Stimulated activated CD4-positive, alpha-beta T cell treated with anti-CD3 and anti-CD28 coated beads, Interleukin-1b, Interleukin-23, amount 100 ng/mL, for 1 hour (primary cell): ENCODE data around the gene PARD3B.

Experiments used
- DNase-seq, 2 donors: peaks; one replicate each; pipeline ENCODE4 v3.0.0-alpha.2; 2020; ENCODE audit warnings: low read depth in 2 of 2

The PARD3B gene

GRCh38 chr2:205610437-205610836, 1065.2 kb downstream of the PARD3B start:
- DNase-seq = no peak

GRCh38 chr2:205612636-205613035, 1067.4 kb downstream of the PARD3B start:
- DNase-seq = peak in 1 of 2 donors; percentile 1

GRCh38 chr2:205613970-205614559, 1068.8 kb downstream of the PARD3B start:
- DNase-seq = no peak

GRCh38 chr2:205614965-205615364, 1069.7 kb downstream of the PARD3B start:
- DNase-seq = no peak

- no peak for DNase-seq
Measured at GRCh38 chr2:205617905-205618304, 1072.6 kb downstream of the PARD3B start.

GRCh38 chr2:205619600-205619999, 1074.3 kb downstream of the PARD3B start:
- no peak for DNase-seq

- DNase-seq = no peak
Measured at GRCh38 chr2:205627085-205627484, 1081.8 kb downstream of the PARD3B start.

GRCh38 chr2:205628422-205628821, 1083.1 kb downstream of the PARD3B start:
- no peak for DNase-seq

GRCh38 chr2:205629091-205629776, 1084.0 kb downstream of the PARD3B start:
- no peak for DNase-seq

GRCh38 chr2:205633994-205634393, 1088.7 kb downstream of the PARD3B start:
- DNase-seq = no peak

GRCh38 chr2:205636549-205637319, 1091.5 kb downstream of the PARD3B start:
- no peak for DNase-seq

- DNase-seq = no peak
Measured at GRCh38 chr2:205637320-205637602, 1092.0 kb downstream of the PARD3B start.

GRCh38 chr2:205637779-205638503, 1092.7 kb downstream of the PARD3B start:
- DNase-seq = no peak

- no peak for DNase-seq
Measured at GRCh38 chr2:205640716-205641115, 1095.4 kb downstream of the PARD3B start.

- no peak for DNase-seq
Measured at GRCh38 chr2:205642599-205643356, 1097.5 kb downstream of the PARD3B start.

- no peak for DNase-seq
Measured at GRCh38 chr2:205643391-205643885, 1098.2 kb downstream of the PARD3B start.

GRCh38 chr2:205644018-205644417, 1098.7 kb downstream of the PARD3B start:
- DNase-seq = no peak

GRCh38 chr2:205646680-205647079, 1101.4 kb downstream of the PARD3B start:
- DNase-seq = no peak

GRCh38 chr2:205650450-205650849, 1105.2 kb downstream of the PARD3B start:
- no peak for DNase-seq

GRCh38 chr2:205650931-205651330, 1105.7 kb downstream of the PARD3B start:
- DNase-seq = no peak

GRCh38 chr2:205651719-205652118, 1106.4 kb downstream of the PARD3B start:
- no peak for DNase-seq
